Adrenal gland (tissue), 12 donors: ENCODE measurements around the gene HHATL. TPM values are rescaled to one million over a fixed set of nuclear protein-coding genes. Genes with fewer than 3 reads are reported as not detected.

ENCODE experiments used
- DNase-seq, 7 donors: peaks; one replicate each; pipeline ENCODE4 v3.0.0-alpha.2; 2019 to 2020
- H3K27ac ChIP-seq, 5 donors: fragments of 200-600 bp; sonication (generic) in 4 of 5; 1 replicate in 3 of 5; 2 replicates in 2 of 5; pipeline versions ENCODE4 v1.5.1 to v1.8.0; 2016 to 2020; ENCODE audit warnings: mild to moderate bottlenecking in 1 of 5
- H3K27me3 ChIP-seq: fragments of 200-600 bp; 2 replicates; pipeline ENCODE4 v1.8.0; 2021
- H3K36me3 ChIP-seq, 2 donors: fragments of 200-600 bp; replicated peaks in 1 of 2; 1 replicate in 1 of 2; 2 replicates in 1 of 2; pipeline versions ENCODE4 v1.5.1 to v1.8.0; 2018 to 2022
- H3K4me1 ChIP-seq, 2 donors: fragments of 200-600 bp; replicated peaks in 1 of 2; 1 replicate in 1 of 2; 2 replicates in 1 of 2; pipeline versions ENCODE4 v1.5.1 to v1.8.0; 2018 to 2021
- H3K4me3 ChIP-seq, 4 donors: fragments of 200-600 bp; sonication (generic) in 3 of 4; one replicate each; pipeline ENCODE4 v1.5.1; 2016 to 2018
- H3K9me3 ChIP-seq, 3 donors: fragments of 200-600 bp; sonication (generic) in 1 of 3; replicated peaks in 1 of 3; 1 replicate in 2 of 3; 2 replicates in 1 of 3; pipeline versions ENCODE4 v1.5.1 to v1.8.0; 2016 to 2021
- POLR2A ChIP-seq, 2 donors: fragments of 450-650 bp; IDR thresholded peaks; one replicate each; pipeline ENCODE4 v1.6.1; 2017; ENCODE audit warnings: antibody characterized with exemption in 2 of 2, mild to moderate bottlenecking in 2 of 2, moderate library complexity in 1 of 2
- WGBS, 4 donors: extraction: QIAGEN DNeasy Blood & Tissue Kit in 2 of 4; methylation state at CpG; one replicate each; pipeline versions ENCODE4 v1.1.5 to v1.1.7; 2013 to 2017; 5-methylcytosine and 5-hydroxymethylcytosine counted together
- intact Hi-C, 2 donors: fragments of 100-400 bp; cut with DNase I; formaldehyde crosslinking; loops; one replicate each; pipeline versions ENCODE4 v1.14.1 to v1.15.0; 2022 to 2023
- polyA plus RNA-seq, 3 donors: library from polyadenylated mRNA; stranded (reverse); fragments of 200-250 nt in 2 of 3; fragments of 350-450 nt in 1 of 3; fragmentation: Illumina TruSeq in 1 of 3; extraction: RNeasy Lipid Tissue Mini Kit (QIAGEN cat#74804) in 1 of 3; gene quantifications; one replicate each; pipeline ENCODE4 v1.2.3, GENCODE V29; 2013 to 2014
- total RNA-seq, 9 donors: library from RNA; depleted of rRNA in 4 of 9; stranded (reverse); fragments of >200 nt in 4 of 9; fragments of 120-200 nt in 1 of 9; fragmentation: NEBNext Ultra II Directional in 1 of 9; extraction: Animal tissue kit (Norgen Biotek cat#: 25700) in 1 of 9; gene quantifications; one replicate each; pipeline versions ENCODE4 v1.1.0 to v1.2.4, GENCODE V29; 2013 to 2023
- TF ChIP-seq, protein P1 (sequence below), 6 experiments: fragments of 450-650 bp in 4 of 6; fragments of 200-600 bp in 2 of 6; sonication (generic) in 1 of 6; IDR thresholded peaks; 1 replicate in 5 of 6; 2 replicates in 1 of 6; pipeline versions ENCODE4 v1.5.1 to v1.8.0; 2016 to 2021; ENCODE audit warnings: antibody characterized with exemption in 6 of 6, mild to moderate bottlenecking in 2 of 6, moderate library complexity in 1 of 6
- donor health status: healthy with polysubstance abuse.
- donor health status: Bipolar disorder and iron deficiency.
- donor health status: DM: yes; HTN: yes; CAD: no.
- donor health status: DM: no; HTN: no; CAD: no.
- donor health status: DM: no; HTN: no; CAD: no.
- donor health status: DM: yes; HTN: yes; CAD: no.

The HHATL gene
- total and polyA plus RNA-seq, 12 donors = 0.18 to 4.5 (median 0.73) TPM; not detected in 2

- Histone ChIP-seq H3K4me3 (no peak overlapping the region), H3K27ac (no peak overlapping the region), H3K36me3 (no peaks in the 10 kb centered on the region), H3K4me1 (no peaks in the 10 kb centered on the region), H3K9me3 (no peaks in the 10 kb centered on the region), H3K27me3 (no peaks in the 10 kb centered on the region)
- DNase-seq = no peak
- intact Hi-C loops = loop anchor here (5.0 to 10.0 kb wide), 2 partner anchors 80 to 157 kb away; partner anchors contain the start of gene SEC22C (in 1 of the 2)
- TF ChIP-seq, protein P1, sequence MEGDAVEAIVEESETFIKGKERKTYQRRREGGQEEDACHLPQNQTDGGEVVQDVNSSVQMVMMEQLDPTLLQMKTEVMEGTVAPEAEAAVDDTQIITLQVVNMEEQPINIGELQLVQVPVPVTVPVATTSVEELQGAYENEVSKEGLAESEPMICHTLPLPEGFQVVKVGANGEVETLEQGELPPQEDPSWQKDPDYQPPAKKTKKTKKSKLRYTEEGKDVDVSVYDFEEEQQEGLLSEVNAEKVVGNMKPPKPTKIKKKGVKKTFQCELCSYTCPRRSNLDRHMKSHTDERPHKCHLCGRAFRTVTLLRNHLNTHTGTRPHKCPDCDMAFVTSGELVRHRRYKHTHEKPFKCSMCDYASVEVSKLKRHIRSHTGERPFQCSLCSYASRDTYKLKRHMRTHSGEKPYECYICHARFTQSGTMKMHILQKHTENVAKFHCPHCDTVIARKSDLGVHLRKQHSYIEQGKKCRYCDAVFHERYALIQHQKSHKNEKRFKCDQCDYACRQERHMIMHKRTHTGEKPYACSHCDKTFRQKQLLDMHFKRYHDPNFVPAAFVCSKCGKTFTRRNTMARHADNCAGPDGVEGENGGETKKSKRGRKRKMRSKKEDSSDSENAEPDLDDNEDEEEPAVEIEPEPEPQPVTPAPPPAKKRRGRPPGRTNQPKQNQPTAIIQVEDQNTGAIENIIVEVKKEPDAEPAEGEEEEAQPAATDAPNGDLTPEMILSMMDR (IDR thresholded peaks at IDR 0.05) = no peak
- TF ChIP-seq POLR2A (IDR thresholded peaks at IDR 0.05) = no peak
- 86 to 91% (median 90%) methylated on average over 4 of the region's 4 CpGs for WGBS, 4 donors
Measured at GRCh38 chr3:42742259-42742658, 39.7 kb upstream of the HHATL start.

GRCh38 chr3:42741796-42742195, 39.2 kb upstream of the HHATL start:
- H3K27ac ChIP-seq = no peak overlapping the region
- H3K9me3 ChIP-seq = no peaks in the 10 kb centered on the region
- H3K36me3 ChIP-seq = no peaks in the 10 kb centered on the region
- DNase-seq = peak in 1 of 7 donors; percentile 43
- WGBS, 4 donors = 78 to 100% (median 90%) methylated on average over 1 to 3 of the region's 3 CpGs
- H3K27me3 ChIP-seq = no peaks in the 10 kb centered on the region
- H3K4me3 ChIP-seq = no peak overlapping the region
- H3K4me1 ChIP-seq = no peaks in the 10 kb centered on the region
- TF ChIP-seq, protein P1 (IDR thresholded peaks at IDR 0.05) = no peak
- no peak for TF ChIP-seq POLR2A (IDR thresholded peaks at IDR 0.05)
- intact Hi-C loops = loop anchor here (5.0 to 10.0 kb wide), 2 partner anchors 79 to 157 kb away; partner anchors contain the start of gene SEC22C (in 1 of the 2)

DNA sequence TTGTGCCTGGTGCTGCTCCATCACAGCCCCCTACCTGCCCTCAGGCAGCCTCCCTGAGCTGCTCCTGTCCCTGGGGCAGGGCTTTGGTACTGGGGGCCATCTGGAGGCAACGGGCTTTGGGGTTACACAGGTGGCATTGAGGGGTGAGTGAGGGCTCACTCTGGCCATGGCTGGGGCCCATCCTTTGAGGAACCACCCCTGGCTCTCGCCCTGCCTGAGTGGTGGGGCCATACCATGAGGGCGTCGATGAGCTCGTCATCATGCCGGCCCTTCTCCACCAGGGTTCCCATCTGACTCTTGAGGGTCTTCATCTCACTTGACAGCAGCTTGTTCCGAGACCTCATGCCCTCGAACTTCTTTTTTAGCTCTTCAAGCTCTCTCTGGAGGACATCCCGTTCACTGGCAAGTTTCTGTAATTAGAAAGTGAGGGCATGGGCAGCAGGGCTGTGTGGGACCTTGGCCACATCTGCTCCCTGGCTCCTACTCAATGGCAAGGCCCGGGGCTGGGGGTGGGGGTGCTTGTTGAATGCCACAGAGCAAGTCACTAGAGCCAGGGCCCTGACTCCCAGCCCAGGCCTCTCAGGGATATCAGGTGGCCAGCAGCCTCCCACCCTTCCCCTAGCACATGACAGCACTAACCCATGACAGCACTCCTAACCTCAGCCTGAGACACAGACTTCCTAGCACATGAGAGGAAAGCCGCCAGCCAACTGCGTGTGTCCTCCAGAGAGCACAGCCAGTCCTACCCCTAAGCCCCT, 37.0 kb upstream of the HHATL start:
- WGBS, 4 donors = 73 to 80% (median 77%) methylated on average over 10 to 12 of the region's 12 CpGs
- Histone ChIP-seq H3K4me1 (no peaks in the 10 kb centered on the region), H3K27ac (no peak overlapping the region), H3K27me3 (no peaks in the 10 kb centered on the region), H3K36me3 (no peaks in the 10 kb centered on the region), H3K9me3 (no peaks in the 10 kb centered on the region), H3K4me3 (no peak overlapping the region)
- TF ChIP-seq POLR2A (IDR thresholded peaks at IDR 0.05) = no peak
- TF ChIP-seq, protein P1 (IDR thresholded peaks at IDR 0.05) = no peak
- DNase-seq = peak in 6 of 7 donors; percentile 27 to 71 (median 64)
- intact Hi-C loops = loop anchor here (5.0 to 10.0 kb wide), 2 partner anchors 77 to 155 kb away; partner anchors contain the start of gene SEC22C (in 1 of the 2)

DNA sequence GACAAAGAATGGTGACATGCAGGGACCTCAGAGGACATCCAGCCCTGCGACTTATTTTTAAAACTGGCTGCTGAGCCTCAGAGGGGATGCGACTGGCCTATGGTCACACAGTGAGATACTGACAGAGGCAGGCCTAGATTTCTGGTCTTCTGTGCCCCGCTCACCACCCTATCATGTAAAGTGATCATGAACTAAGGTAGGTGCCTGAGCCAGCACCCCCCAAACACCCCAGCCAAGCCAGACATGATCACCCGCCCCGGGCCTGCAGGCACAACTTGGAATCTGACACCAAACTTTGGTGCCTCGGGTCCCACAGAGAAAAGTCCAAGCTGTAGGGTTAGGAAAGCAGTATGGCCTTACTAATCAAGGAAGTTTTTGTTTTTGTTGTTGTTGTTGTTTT, 33.9 kb upstream of the HHATL start:
- no peak for TF ChIP-seq POLR2A (IDR thresholded peaks at IDR 0.05)
- TF ChIP-seq, protein P1 (IDR thresholded peaks at IDR 0.05) = no peak
- 89 to 94% (median 92%) methylated on average over 6 of the region's 6 CpGs for WGBS, 4 donors
- Histone ChIP-seq H3K4me1 (no peaks in the 10 kb centered on the region), H3K27me3 (no peaks in the 10 kb centered on the region), H3K36me3 (no peaks in the 10 kb centered on the region), H3K4me3 (no peak overlapping the region), H3K27ac (no peak overlapping the region), H3K9me3 (no peaks in the 10 kb centered on the region)
- intact Hi-C loops = no loop called here
- DNase-seq = no peak
